IgD-negative memory B cell (primary cell): ENCODE data around the gene CAPS. TPM values are rescaled to one million over a fixed set of nuclear protein-coding genes. Genes with fewer than 3 reads are reported as not detected.

Source experiments
- H3K27ac Mint-ChIP-seq, 3 donors: one replicate each; pipeline ENCODE4 v1.8.0; 2020 to 2022; ENCODE audit warnings: mild to moderate bottlenecking in 3 of 3, mixed read lengths in 3 of 3, moderate library complexity in 1 of 3
- H3K27me3 Mint-ChIP-seq: one replicate; pipeline ENCODE4 v1.8.0; 2021; ENCODE audit warnings: mixed read lengths
- H3K36me3 Mint-ChIP-seq: one replicate; pipeline ENCODE4 v1.8.0; 2020; ENCODE audit warnings: mild to moderate bottlenecking, mixed read lengths
- H3K4me1 Mint-ChIP-seq, 3 donors: one replicate each; pipeline ENCODE4 v1.8.0; 2020 to 2022; ENCODE audit warnings: mixed read lengths in 3 of 3, mild to moderate bottlenecking in 1 of 3
- H3K4me3 Mint-ChIP-seq, 4 donors: one replicate each; pipeline ENCODE4 v1.8.0; 2020 to 2022; ENCODE audit warnings: mild to moderate bottlenecking in 4 of 4, mixed read lengths in 4 of 4, moderate library complexity in 3 of 4
- H3K9me3 Mint-ChIP-seq, 3 donors: one replicate each; pipeline ENCODE4 v1.8.0; 2020 to 2021; ENCODE audit warnings: mixed read lengths in 3 of 3, mild to moderate bottlenecking in 1 of 3
- polyA plus RNA-seq: library from polyadenylated mRNA; unstranded; fragments of 300-500 nt; fragmentation: Illumina TruSeq; gene quantifications from one replicate; pipeline ENCODE4 v1.2.3, GENCODE V29; 2021

Gene CAPS
- polyA plus RNA-seq, 1 donor from 2014 or later = 3.7 TPM

DNA sequence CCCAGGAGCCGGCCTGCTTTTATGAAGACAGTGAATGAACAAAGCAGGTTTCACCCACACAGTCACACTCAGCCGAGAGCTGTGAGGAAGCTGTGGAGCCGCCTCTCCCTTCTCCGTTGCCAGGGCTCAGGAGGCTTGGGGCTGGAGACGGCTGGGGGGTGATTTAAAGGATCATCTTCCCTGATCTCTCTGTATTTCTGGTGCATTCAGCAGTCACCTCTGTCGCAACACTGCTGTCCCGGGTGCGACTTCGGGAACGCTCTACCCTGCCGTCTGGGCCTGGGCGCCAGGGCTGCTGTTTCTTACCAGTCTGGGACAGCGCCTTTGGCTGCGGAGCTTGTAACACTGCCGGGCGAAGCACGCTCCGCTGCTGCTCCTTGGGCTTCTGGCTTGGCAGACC is 18.1 kb downstream of the CAPS start:
- no peaks in the 10 kb centered on the region for H3K9me3 Mint-ChIP-seq
- peaks cover 3% of the 10 kb centered on the region for H3K36me3 Mint-ChIP-seq
- no peak overlapping the region for H3K27ac Mint-ChIP-seq
- H3K4me1 Mint-ChIP-seq = peaks cover 0 to 11% (median 9%) of the 10 kb centered on the region in 3 donors
- no peaks in the 10 kb centered on the region for H3K27me3 Mint-ChIP-seq
- no peak overlapping the region for H3K4me3 Mint-ChIP-seq

GRCh38 chr19:5932609-5933262 is 18.7 kb downstream of the CAPS start:
- Mint-ChIP-seq H3K4me1 (peaks cover 0 to 6% (median 6%) of the 10 kb centered on the region in 3 donors), H3K27ac (no peak overlapping the region), H3K27me3 (no peaks in the 10 kb centered on the region), H3K4me3 (peak overlapping the region in 1 of 4 donors; percentile 63), H3K9me3 (no peaks in the 10 kb centered on the region), H3K36me3 (peaks cover 3% of the 10 kb centered on the region)

DNA sequence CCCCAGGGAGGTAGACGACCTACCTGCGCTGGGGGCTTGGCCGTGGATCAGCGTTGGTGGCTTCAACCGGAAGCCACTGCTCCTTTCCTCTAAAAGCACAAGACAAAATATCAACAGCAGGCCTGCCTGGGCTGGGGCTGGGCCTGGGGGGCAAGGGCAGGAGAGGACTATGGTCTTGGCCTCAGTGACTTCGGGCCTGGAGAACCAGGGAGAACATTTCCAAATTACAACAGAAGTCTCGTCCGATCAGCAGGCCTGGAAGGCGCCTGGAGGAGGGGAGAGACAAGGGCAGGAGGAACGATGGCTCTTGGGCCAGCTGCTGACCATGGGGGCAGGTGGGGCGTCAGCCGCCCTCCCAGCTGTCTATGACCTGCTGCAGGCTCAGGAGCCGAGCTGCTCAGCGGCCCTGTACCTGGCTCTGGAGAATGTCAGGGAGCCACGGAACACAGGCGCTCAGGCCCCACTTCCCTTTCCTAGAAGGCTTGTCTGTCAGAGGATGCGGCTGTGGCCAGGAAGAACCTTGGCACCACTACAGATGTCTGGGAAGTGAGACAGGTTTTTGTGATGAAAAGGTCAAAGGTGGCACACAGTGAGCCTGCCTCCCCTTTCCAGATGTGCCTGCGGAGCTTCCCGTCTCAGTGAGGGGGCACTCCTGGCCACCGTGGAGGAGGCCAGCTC is 19.5 kb downstream of the CAPS start:
- no peaks in the 10 kb centered on the region for H3K9me3 Mint-ChIP-seq
- H3K36me3 Mint-ChIP-seq = peaks cover 3% of the 10 kb centered on the region
- H3K27me3 Mint-ChIP-seq = no peaks in the 10 kb centered on the region
- peaks cover 0 to 5% (median 0%) of the 10 kb centered on the region in 3 donors for H3K4me1 Mint-ChIP-seq
- no peak overlapping the region for H3K27ac Mint-ChIP-seq
- peak overlapping the region in 1 of 4 donors; percentile 63 for H3K4me3 Mint-ChIP-seq

GRCh38 chr19:5934069-5934401 is 20.0 kb downstream of the CAPS start:
- H3K9me3 Mint-ChIP-seq = no peaks in the 10 kb centered on the region
- peaks cover 0 to 2% (median 0%) of the 10 kb centered on the region in 3 donors for H3K4me1 Mint-ChIP-seq
- H3K36me3 Mint-ChIP-seq = no peaks in the 10 kb centered on the region
- peak overlapping the region in 1 of 3 donors; percentile 39 for H3K27ac Mint-ChIP-seq
- no peak overlapping the region for H3K4me3 Mint-ChIP-seq
- H3K27me3 Mint-ChIP-seq = no peaks in the 10 kb centered on the region

DNA sequence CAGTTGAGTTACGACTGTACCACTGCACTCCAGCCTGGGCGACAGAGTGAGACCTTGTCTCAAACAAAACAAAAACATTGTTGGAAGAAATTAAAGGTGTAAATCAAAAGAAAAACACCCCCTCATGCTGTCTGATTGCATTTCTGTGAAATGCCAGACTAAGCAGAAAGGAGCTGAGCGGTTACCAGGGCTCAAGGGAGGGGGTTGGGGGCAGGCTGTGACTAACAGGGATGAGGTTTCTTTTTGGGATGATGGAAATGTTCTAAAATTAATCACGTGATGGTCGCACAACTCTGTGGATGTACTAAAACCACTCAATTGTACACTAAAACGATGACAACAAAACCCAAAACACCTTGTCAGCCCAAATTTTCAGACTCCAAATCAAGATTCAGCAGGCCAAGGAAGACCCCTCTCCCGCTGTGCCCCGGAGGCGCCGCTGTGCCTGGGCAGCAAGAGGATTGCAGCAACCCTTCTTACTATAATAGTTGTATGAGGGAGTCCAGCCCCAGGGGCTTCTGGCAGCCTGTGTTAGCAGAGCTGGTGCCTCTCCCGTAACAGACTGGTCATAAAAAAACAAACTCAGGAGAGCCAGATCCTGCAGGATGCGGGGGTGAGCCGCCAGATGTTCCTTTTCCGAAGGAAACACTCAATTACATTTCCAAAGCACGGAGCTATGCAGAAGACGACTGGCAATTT is 20.9 kb downstream of the CAPS start:
- H3K9me3 Mint-ChIP-seq = no peaks in the 10 kb centered on the region

DNA sequence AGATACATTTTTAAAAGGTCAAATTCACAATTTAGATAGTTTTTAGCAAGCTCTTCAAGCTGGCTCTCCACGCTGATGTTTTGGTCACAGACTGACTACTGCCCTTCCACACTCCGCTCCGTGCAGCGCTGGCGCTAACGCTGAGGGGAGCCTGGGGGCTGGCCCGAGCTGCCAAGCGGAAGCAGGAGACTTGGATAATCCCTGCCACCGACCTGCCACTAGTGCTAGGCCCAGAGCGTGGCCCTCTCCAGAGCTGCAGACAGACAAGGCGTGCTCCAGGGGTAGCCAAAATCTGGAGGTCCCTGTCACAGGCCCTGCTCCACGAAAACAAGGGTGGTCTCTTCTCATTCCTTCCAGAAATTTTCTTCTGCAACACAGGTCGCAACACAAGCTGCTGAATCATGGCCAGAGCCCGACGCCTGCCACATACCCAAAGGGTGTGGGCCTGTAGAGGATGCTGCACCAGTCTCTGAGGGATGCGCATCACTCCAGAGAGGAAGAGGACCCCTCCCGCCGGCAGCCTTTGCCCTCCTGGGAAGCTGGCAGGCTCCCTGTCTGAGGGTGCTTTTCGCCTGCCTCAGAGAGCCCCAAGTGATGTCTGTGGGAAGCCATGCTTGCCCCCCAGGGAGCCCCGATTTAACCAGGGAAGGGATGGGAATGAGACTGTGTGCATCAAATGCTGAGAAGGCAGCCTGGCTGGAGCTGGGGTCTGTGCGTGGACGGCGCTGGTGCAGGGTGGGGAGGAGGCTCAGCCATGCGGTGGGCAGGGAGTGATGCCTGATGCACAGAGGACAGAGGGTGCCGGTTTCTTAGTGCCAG is 21.6 kb downstream of the CAPS start:
- Mint-ChIP-seq H3K36me3 (no peaks in the 10 kb centered on the region), H3K27me3 (no peaks in the 10 kb centered on the region), H3K27ac (no peak overlapping the region), H3K9me3 (no peaks in the 10 kb centered on the region), H3K4me3 (no peak overlapping the region), H3K4me1 (peaks cover 0 to 2% (median 0%) of the 10 kb centered on the region in 3 donors)

More for the DNA sequence above, 20.9 kb downstream of the CAPS start:
- H3K4me1 Mint-ChIP-seq = peaks cover 0 to 2% (median 0%) of the 10 kb centered on the region in 3 donors
- H3K36me3 Mint-ChIP-seq = no peaks in the 10 kb centered on the region
- H3K27me3 Mint-ChIP-seq = no peaks in the 10 kb centered on the region
- no peak overlapping the region for H3K27ac Mint-ChIP-seq
- H3K4me3 Mint-ChIP-seq = no peak overlapping the region

GRCh38 chr19:5936292-5936592 is 22.2 kb downstream of the CAPS start:
- H3K27me3 Mint-ChIP-seq = no peaks in the 10 kb centered on the region
- H3K9me3 Mint-ChIP-seq = no peaks in the 10 kb centered on the region
- H3K27ac Mint-ChIP-seq = peak overlapping the region in 1 of 3 donors; percentile 7
- H3K36me3 Mint-ChIP-seq = no peaks in the 10 kb centered on the region
- peaks cover 0 to 2% (median 0%) of the 10 kb centered on the region in 3 donors for H3K4me1 Mint-ChIP-seq
- H3K4me3 Mint-ChIP-seq = no peak overlapping the region

- Mint-ChIP-seq H3K4me3 (no peak overlapping the region), H3K4me1 (peaks cover 0 to 2% (median 0%) of the 10 kb centered on the region in 3 donors), H3K27ac (peak overlapping the region in 1 of 3 donors; percentile 29), H3K36me3 (no peaks in the 10 kb centered on the region), H3K9me3 (no peaks in the 10 kb centered on the region), H3K27me3 (no peaks in the 10 kb centered on the region)
Observed at GRCh38 chr19:5937550-5937949, 23.5 kb downstream of the CAPS start.

DNA sequence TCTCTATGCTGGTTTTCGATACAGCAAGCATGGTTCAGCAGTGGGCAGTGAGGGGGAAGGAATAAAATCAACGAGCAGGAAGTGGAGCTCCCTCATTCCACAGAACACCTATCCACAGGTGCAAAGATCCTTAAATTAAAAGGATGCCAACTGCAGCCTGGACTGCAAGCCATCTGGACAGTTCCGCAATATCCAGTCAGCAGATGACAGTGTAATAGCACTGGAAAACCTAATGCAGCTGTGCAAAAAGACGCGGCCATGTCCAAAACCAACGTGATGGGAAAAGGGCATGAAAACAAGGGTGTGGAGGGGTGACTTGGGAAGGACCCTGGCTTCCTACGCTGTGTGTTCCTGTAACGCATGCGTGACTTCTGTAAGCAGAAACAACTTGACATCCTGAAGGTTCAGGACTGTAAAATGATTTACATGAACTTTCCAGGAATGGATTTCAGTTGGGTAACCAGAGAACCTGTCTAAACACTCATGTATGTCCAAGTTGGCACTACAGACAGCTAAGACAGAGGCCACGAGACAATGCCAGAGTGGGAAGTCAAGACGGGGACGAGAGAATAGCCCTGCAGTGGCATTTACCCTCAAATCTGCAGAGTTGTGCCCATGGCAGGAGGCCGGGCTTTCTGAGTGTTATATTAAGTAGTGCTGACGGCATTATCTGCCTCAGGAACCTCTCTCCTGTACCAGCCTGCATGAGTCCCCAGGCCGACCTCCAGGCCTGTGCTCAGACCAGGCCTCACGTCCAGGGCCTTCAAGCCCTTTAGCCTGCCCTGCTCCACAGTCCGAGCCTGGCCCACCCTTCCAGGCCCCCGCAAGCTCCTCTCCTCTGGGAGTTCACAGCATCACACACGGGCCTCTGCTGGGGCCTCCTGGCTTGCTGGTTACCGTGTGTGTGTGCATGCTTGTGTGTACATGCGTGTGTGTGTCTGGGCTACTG is 26.5 kb downstream of the CAPS start:
- no peaks in the 10 kb centered on the region for H3K36me3 Mint-ChIP-seq

GRCh38 chr19:5941673-5942072 is 27.6 kb downstream of the CAPS start:
- Mint-ChIP-seq H3K36me3 (no peaks in the 10 kb centered on the region), H3K27ac (peak overlapping the region in 1 of 3 donors; percentile 51), H3K27me3 (no peaks in the 10 kb centered on the region), H3K4me3 (no peak overlapping the region), H3K4me1 (peaks cover 3 to 9% (median 6%) of the 10 kb centered on the region in 3 donors), H3K9me3 (no peaks in the 10 kb centered on the region)

More for the DNA sequence above, 26.5 kb downstream of the CAPS start:
- Mint-ChIP-seq H3K4me1 (peaks cover 0 to 5% (median 4%) of the 10 kb centered on the region in 3 donors), H3K9me3 (no peaks in the 10 kb centered on the region), H3K27ac (no peak overlapping the region), H3K4me3 (no peak overlapping the region), H3K27me3 (no peaks in the 10 kb centered on the region)

DNA sequence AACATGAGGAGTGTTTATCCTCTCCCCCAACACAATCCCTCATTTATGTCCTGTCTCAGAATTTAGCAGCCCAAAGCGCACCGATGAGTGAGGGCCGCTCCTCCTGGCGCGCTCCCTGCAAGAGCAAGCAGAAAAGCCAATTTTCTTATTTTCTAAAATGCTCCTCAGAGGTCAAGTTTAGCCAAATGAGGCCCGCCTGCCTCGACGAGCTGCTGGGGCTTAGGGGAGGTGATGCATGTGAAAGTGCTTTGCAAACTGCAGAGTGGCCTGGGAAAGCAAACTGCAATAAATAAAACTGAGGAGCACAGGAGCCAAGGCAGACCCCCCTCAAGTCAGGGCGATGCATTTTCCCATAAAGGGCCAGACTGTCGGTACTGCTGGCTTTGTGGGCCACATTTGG is 29.0 kb downstream of the CAPS start:
- Mint-ChIP-seq H3K9me3 (no peaks in the 10 kb centered on the region), H3K27me3 (no peaks in the 10 kb centered on the region), H3K4me1 (peaks cover 3 to 11% (median 6%) of the 10 kb centered on the region in 3 donors), H3K4me3 (no peak overlapping the region), H3K36me3 (peaks cover 2% of the 10 kb centered on the region), H3K27ac (no peak overlapping the region)

GRCh38 chr19:5943623-5944022 is 29.6 kb downstream of the CAPS start:
- peaks cover 4 to 12% (median 6%) of the 10 kb centered on the region in 3 donors for H3K4me1 Mint-ChIP-seq
- no peak overlapping the region for H3K4me3 Mint-ChIP-seq

GRCh38 chr19:5947435-5947834 is 33.4 kb downstream of the CAPS start:
- H3K27ac Mint-ChIP-seq = no peak overlapping the region
- no peaks in the 10 kb centered on the region for H3K27me3 Mint-ChIP-seq
- no peak overlapping the region for H3K4me3 Mint-ChIP-seq
- H3K9me3 Mint-ChIP-seq = no peaks in the 10 kb centered on the region
- peaks cover 21 to 40% (median 29%) of the 10 kb centered on the region in 3 donors for H3K4me1 Mint-ChIP-seq
- peaks cover 2% of the 10 kb centered on the region for H3K36me3 Mint-ChIP-seq

More at GRCh38 chr19:5943623-5944022, 29.6 kb downstream of the CAPS start:
- Mint-ChIP-seq H3K36me3 (peaks cover 2% of the 10 kb centered on the region), H3K27me3 (no peaks in the 10 kb centered on the region), H3K27ac (no peak overlapping the region), H3K9me3 (no peaks in the 10 kb centered on the region)
